ENCODE measurements around the gene NQO2.
A peak's percentile ranks its signal among the peaks of the same experiment; 100 is the strongest.

The NQO2 gene

GRCh38 chr6:2999618-3000557 lies at the start of gene NQO2:
Gene NQO2 (plus strand): TSS chr6:2999894. CDS start chr6:3006553, 6,659 bp downstream.
- intact Hi-C loops (cut with micrococcal nuclease) = loop anchor here (1.0 to 10.0 kb wide), 2 partner anchors 53 to 255 kb away; partner anchors contain the start of gene PSMG4

GRCh38 chr6:2950713-2951112 lies 49.0 kb upstream of the NQO2 start:
- Mint-ChIP-seq H3K27ac (peak overlapping the region; percentile 94), H3K4me3 (no peak overlapping the region), H3K36me3 (ENCODE audit: low read depth) (peaks cover 87% of the 10 kb centered on the region), H3K27me3 (no peaks in the 10 kb centered on the region), H3K9me3 (no peaks in the 10 kb centered on the region), H3K4me1 (ENCODE audit: low read depth) (peaks cover 17% of the 10 kb centered on the region)
- intact Hi-C loops (cut with micrococcal nuclease) = no loop called here

More at GRCh38 chr6:2999618-3000557, at the start of gene NQO2:
- Mint-ChIP-seq H3K9me3 (no peaks in the 10 kb centered on the region), H3K27me3 (peaks cover 1% of the 10 kb centered on the region), H3K27ac (peak within 1 kb of the TSS; percentile 92), H3K36me3 (ENCODE audit: low read depth) (peaks cover 45% of the 10 kb centered on the region), H3K4me1 (ENCODE audit: low read depth) (peaks cover 39% of the 10 kb centered on the region), H3K4me3 (peak within 1 kb of the TSS; percentile 90)

GRCh38 chr6:2951728-2952127 lies 48.0 kb upstream of the NQO2 start:
- Mint-ChIP-seq H3K4me3 (peak overlapping the region; percentile 57), H3K27me3 (no peaks in the 10 kb centered on the region), H3K36me3 (ENCODE audit: low read depth) (peaks cover 93% of the 10 kb centered on the region), H3K4me1 (ENCODE audit: low read depth) (peaks cover 18% of the 10 kb centered on the region), H3K27ac (peak overlapping the region; percentile 94), H3K9me3 (no peaks in the 10 kb centered on the region)
- intact Hi-C loops (cut with micrococcal nuclease) = loop anchor here (1.0 kb wide), 1 partner anchor 38 kb away; no protein-coding TSS in a partner anchor

GRCh38 chr6:2952557-2953095 lies 47.1 kb upstream of the NQO2 start:
- Mint-ChIP-seq H3K9me3 (no peaks in the 10 kb centered on the region), H3K27me3 (no peaks in the 10 kb centered on the region), H3K27ac (peak overlapping the region; percentile 94), H3K4me3 (peak overlapping the region; percentile 14), H3K4me1 (ENCODE audit: low read depth) (peaks cover 27% of the 10 kb centered on the region), H3K36me3 (ENCODE audit: low read depth) (peaks cover 93% of the 10 kb centered on the region)
- intact Hi-C loops (cut with micrococcal nuclease) = loop anchor here (1.0 kb wide), 1 partner anchor 37 kb away; no protein-coding TSS in a partner anchor

- no peaks in the 10 kb centered on the region for H3K9me3 Mint-ChIP-seq
- no peaks in the 10 kb centered on the region for H3K27me3 Mint-ChIP-seq
- peaks cover 93% of the 10 kb centered on the region for H3K36me3 Mint-ChIP-seq (ENCODE audit: low read depth)
- H3K27ac Mint-ChIP-seq = peak overlapping the region; percentile 94
- no peak overlapping the region for H3K4me3 Mint-ChIP-seq
- intact Hi-C loops (cut with micrococcal nuclease) = no loop called here
- H3K4me1 Mint-ChIP-seq (ENCODE audit: low read depth) = peaks cover 32% of the 10 kb centered on the region
Measured at GRCh38 chr6:2953098-2953497, 46.6 kb upstream of the NQO2 start.

- intact Hi-C loops (cut with micrococcal nuclease) = no loop called here
- peaks cover 60% of the 10 kb centered on the region for H3K4me1 Mint-ChIP-seq (ENCODE audit: low read depth)
- no peak overlapping the region for H3K4me3 Mint-ChIP-seq
- no peaks in the 10 kb centered on the region for H3K27me3 Mint-ChIP-seq
- no peaks in the 10 kb centered on the region for H3K9me3 Mint-ChIP-seq
- peaks cover 79% of the 10 kb centered on the region for H3K36me3 Mint-ChIP-seq (ENCODE audit: low read depth)
- peak overlapping the region; percentile 86 for H3K27ac Mint-ChIP-seq
Measured at GRCh38 chr6:2956930-2957685, 42.6 kb upstream of the NQO2 start.

GRCh38 chr6:2957696-2958330 lies 41.9 kb upstream of the NQO2 start:
- H3K9me3 Mint-ChIP-seq = no peaks in the 10 kb centered on the region
- H3K27ac Mint-ChIP-seq = peak overlapping the region; percentile 86
- intact Hi-C loops (cut with micrococcal nuclease) = no loop called here
- H3K27me3 Mint-ChIP-seq = no peaks in the 10 kb centered on the region
- peaks cover 72% of the 10 kb centered on the region for H3K36me3 Mint-ChIP-seq (ENCODE audit: low read depth)
- H3K4me3 Mint-ChIP-seq = peak overlapping the region; percentile 34
- peaks cover 61% of the 10 kb centered on the region for H3K4me1 Mint-ChIP-seq (ENCODE audit: low read depth)

- Mint-ChIP-seq H3K27ac (peak overlapping the region; percentile 86), H3K36me3 (ENCODE audit: low read depth) (peaks cover 67% of the 10 kb centered on the region), H3K4me1 (ENCODE audit: low read depth) (peaks cover 61% of the 10 kb centered on the region), H3K9me3 (no peaks in the 10 kb centered on the region), H3K27me3 (no peaks in the 10 kb centered on the region), H3K4me3 (peak overlapping the region; percentile 34)
- intact Hi-C loops (cut with micrococcal nuclease) = no loop called here
Measured at GRCh38 chr6:2958331-2958711, 41.4 kb upstream of the NQO2 start.

GRCh38 chr6:2958776-2959175 lies 40.9 kb upstream of the NQO2 start:
- no peaks in the 10 kb centered on the region for H3K27me3 Mint-ChIP-seq
- no peaks in the 10 kb centered on the region for H3K9me3 Mint-ChIP-seq
- peaks cover 68% of the 10 kb centered on the region for H3K36me3 Mint-ChIP-seq (ENCODE audit: low read depth)
- no peak overlapping the region for H3K4me3 Mint-ChIP-seq
- H3K4me1 Mint-ChIP-seq (ENCODE audit: low read depth) = peaks cover 65% of the 10 kb centered on the region
- intact Hi-C loops (cut with micrococcal nuclease) = no loop called here
- peak overlapping the region; percentile 86 for H3K27ac Mint-ChIP-seq

- Mint-ChIP-seq H3K27ac (peak overlapping the region; percentile 60), H3K36me3 (ENCODE audit: low read depth) (peaks cover 59% of the 10 kb centered on the region), H3K27me3 (no peaks in the 10 kb centered on the region), H3K4me1 (ENCODE audit: low read depth) (peaks cover 67% of the 10 kb centered on the region), H3K9me3 (no peaks in the 10 kb centered on the region), H3K4me3 (no peak overlapping the region)
- intact Hi-C loops (cut with micrococcal nuclease) = no loop called here
Measured at GRCh38 chr6:2959909-2960719, 39.6 kb upstream of the NQO2 start.

GRCh38 chr6:2960935-2961334 lies 38.8 kb upstream of the NQO2 start:
- no peaks in the 10 kb centered on the region for H3K27me3 Mint-ChIP-seq
- H3K36me3 Mint-ChIP-seq (ENCODE audit: low read depth) = peaks cover 54% of the 10 kb centered on the region
- H3K9me3 Mint-ChIP-seq = no peaks in the 10 kb centered on the region
- H3K4me3 Mint-ChIP-seq = no peak overlapping the region
- intact Hi-C loops (cut with micrococcal nuclease) = no loop called here
- peak overlapping the region; percentile 60 for H3K27ac Mint-ChIP-seq
- peaks cover 67% of the 10 kb centered on the region for H3K4me1 Mint-ChIP-seq (ENCODE audit: low read depth)

GRCh38 chr6:2961506-2961905 lies 38.2 kb upstream of the NQO2 start:
- Mint-ChIP-seq H3K36me3 (ENCODE audit: low read depth) (peaks cover 54% of the 10 kb centered on the region), H3K27ac (peak overlapping the region; percentile 74), H3K9me3 (no peaks in the 10 kb centered on the region), H3K27me3 (no peaks in the 10 kb centered on the region), H3K4me3 (no peak overlapping the region), H3K4me1 (ENCODE audit: low read depth) (peaks cover 67% of the 10 kb centered on the region)
- intact Hi-C loops (cut with micrococcal nuclease) = no loop called here

- Mint-ChIP-seq H3K4me3 (peak overlapping the region; percentile 35), H3K27me3 (no peaks in the 10 kb centered on the region), H3K9me3 (no peaks in the 10 kb centered on the region), H3K4me1 (ENCODE audit: low read depth) (peaks cover 67% of the 10 kb centered on the region), H3K36me3 (ENCODE audit: low read depth) (peaks cover 50% of the 10 kb centered on the region), H3K27ac (peak overlapping the region; percentile 74)
- intact Hi-C loops (cut with micrococcal nuclease) = no loop called here
Measured at GRCh38 chr6:2962004-2962403, 37.7 kb upstream of the NQO2 start.

Measured in dendritic cell treated with granulocyte-macrophage colony-stimulating factor and Interleukin-4, amounts not matched to agents 40 ng/mL and 50 ng/mL, for 4 days (primary cell).